Right ventricle myocardium inferior (tissue), 1 donor: ENCODE data around the gene GTF3C4. TPM values are rescaled to one million over a fixed set of nuclear protein-coding genes. Genes with fewer than 3 reads are reported as not detected.
A peak's percentile ranks its signal among the peaks of the same experiment; 100 is the strongest.
"Not testable (repeated sequence)": the region's sequence is repeated elsewhere in the genome, so short reads cannot be mapped to it uniquely, and the experiment has no call there.

Experiments
- ATAC-seq: fragments of 200-7000 bp; cut with Tn5 transposase; one replicate; pipeline ENCODE4 v1.9.1; 2020; ENCODE audit warnings: mild to moderate bottlenecking, moderate library complexity
- DNase-seq: peaks from one replicate; pipeline ENCODE4 v3.0.0; 2021; ENCODE audit errors: missing footprints
- intact Hi-C: fragments of 100-400 bp; cut with DNase I; formaldehyde crosslinking; loops from one replicate; pipeline ENCODE4 v1.11.0; 2022
- total RNA-seq: library from RNA; stranded (reverse); fragmentation: NEBNext Ultra II Directional; extraction: Animal tissue kit (Norgen Biotek cat#: 25700); gene quantifications from one replicate; pipeline ENCODE4 v1.2.1, GENCODE V29; 2021
- donor health status: DM: no; HTN: yes; CAD: no; lungs with severe emphysema.

The GTF3C4 gene
- total RNA-seq, 1 donor from 2014 or later: 8.8 TPM

GRCh38 chr9:132679946-132680625 is 9.8 kb downstream of the GTF3C4 start:
- ATAC-seq: no peak
- DNase-seq: no peak
- intact Hi-C loops: no loop called here

GRCh38 chr9:132681561-132681960 is 11.3 kb downstream of the GTF3C4 start:
- DNase-seq: no peak
- no peak for ATAC-seq
- intact Hi-C loops: no loop called here

- ATAC-seq: peak; percentile 48
- DNase-seq: no peak
- intact Hi-C loops: no loop called here
Observed at GRCh38 chr9:132683873-132684272, 13.6 kb downstream of the GTF3C4 start.

GRCh38 chr9:132690696-132691095 is 20.4 kb downstream of the GTF3C4 start:
- ATAC-seq (no peak), DNase-seq (no peak)
- intact Hi-C loops: no loop called here

- DNase-seq: no peak
- intact Hi-C loops: no loop called here
- no peak for ATAC-seq
Observed at GRCh38 chr9:132694144-132694543, 23.9 kb downstream of the GTF3C4 start.

- no peak for ATAC-seq
- DNase-seq: no peak
- intact Hi-C loops: no loop called here
Observed at GRCh38 chr9:132697230-132697629, 27.0 kb downstream of the GTF3C4 start.

GRCh38 chr9:132698989-132699388 is 28.7 kb downstream of the GTF3C4 start:
- ATAC-seq: no peak
- no peak for DNase-seq
- intact Hi-C loops: no loop called here

- DNase-seq (no peak), ATAC-seq (no peak)
- intact Hi-C loops: no loop called here
Observed at GRCh38 chr9:132699956-132700355, 29.7 kb downstream of the GTF3C4 start.

GRCh38 chr9:132702254-132702653 is 32.0 kb downstream of the GTF3C4 start:
- DNase-seq (no peak), ATAC-seq (no peak)
- intact Hi-C loops: no loop called here

GRCh38 chr9:132703336-132703735 is 33.1 kb downstream of the GTF3C4 start:
- ATAC-seq: no peak
- DNase-seq: no peak
- intact Hi-C loops: no loop called here

- intact Hi-C loops: no loop called here
- no peak for DNase-seq
- ATAC-seq: no peak
Observed at GRCh38 chr9:132708239-132708638, 38.0 kb downstream of the GTF3C4 start.

GRCh38 chr9:132708769-132709430 is 38.6 kb downstream of the GTF3C4 start:
- DNase-seq: no peak
- intact Hi-C loops: no loop called here
- no peak for ATAC-seq

GRCh38 chr9:132710333-132710732 is 40.1 kb downstream of the GTF3C4 start:
- ATAC-seq (no peak), DNase-seq (no peak)
- intact Hi-C loops: no loop called here

- ATAC-seq, DNase-seq, intact Hi-C loops: not testable (repeated sequence)
Observed at GRCh38 chr9:132711152-132711551, 40.9 kb downstream of the GTF3C4 start.

- no peak for ATAC-seq
- DNase-seq: no peak
- intact Hi-C loops: no loop called here
Observed at GRCh38 chr9:132711846-132712245, 41.6 kb downstream of the GTF3C4 start.

GRCh38 chr9:132712753-132713152 is 42.5 kb downstream of the GTF3C4 start:
- intact Hi-C loops: no loop called here
- ATAC-seq (no peak), DNase-seq (no peak)

GRCh38 chr9:132716007-132716406 is 45.7 kb downstream of the GTF3C4 start:
- intact Hi-C loops: no loop called here
- no peak for ATAC-seq
- DNase-seq: no peak

GRCh38 chr9:132717326-132717945 is 47.2 kb downstream of the GTF3C4 start:
- DNase-seq (no peak), ATAC-seq (no peak)
- intact Hi-C loops: no loop called here

GRCh38 chr9:132718381-132718928 is 48.2 kb downstream of the GTF3C4 start:
- ATAC-seq, DNase-seq, intact Hi-C loops: not testable (repeated sequence)

- DNase-seq (no peak), ATAC-seq (no peak)
- intact Hi-C loops: no loop called here
Observed at GRCh38 chr9:132721661-132722060, 51.4 kb downstream of the GTF3C4 start.
